DMS 273 treated with DMSO at 0.1 percent for 48 hours (cell line): ENCODE results near the gene ADAMTS4.

ENCODE experiments used
- DNase-seq: peaks from one replicate; lab custom pipeline; 2025; lab: John Stamatoyannopoulos, UW

Gene ADAMTS4

DNA sequence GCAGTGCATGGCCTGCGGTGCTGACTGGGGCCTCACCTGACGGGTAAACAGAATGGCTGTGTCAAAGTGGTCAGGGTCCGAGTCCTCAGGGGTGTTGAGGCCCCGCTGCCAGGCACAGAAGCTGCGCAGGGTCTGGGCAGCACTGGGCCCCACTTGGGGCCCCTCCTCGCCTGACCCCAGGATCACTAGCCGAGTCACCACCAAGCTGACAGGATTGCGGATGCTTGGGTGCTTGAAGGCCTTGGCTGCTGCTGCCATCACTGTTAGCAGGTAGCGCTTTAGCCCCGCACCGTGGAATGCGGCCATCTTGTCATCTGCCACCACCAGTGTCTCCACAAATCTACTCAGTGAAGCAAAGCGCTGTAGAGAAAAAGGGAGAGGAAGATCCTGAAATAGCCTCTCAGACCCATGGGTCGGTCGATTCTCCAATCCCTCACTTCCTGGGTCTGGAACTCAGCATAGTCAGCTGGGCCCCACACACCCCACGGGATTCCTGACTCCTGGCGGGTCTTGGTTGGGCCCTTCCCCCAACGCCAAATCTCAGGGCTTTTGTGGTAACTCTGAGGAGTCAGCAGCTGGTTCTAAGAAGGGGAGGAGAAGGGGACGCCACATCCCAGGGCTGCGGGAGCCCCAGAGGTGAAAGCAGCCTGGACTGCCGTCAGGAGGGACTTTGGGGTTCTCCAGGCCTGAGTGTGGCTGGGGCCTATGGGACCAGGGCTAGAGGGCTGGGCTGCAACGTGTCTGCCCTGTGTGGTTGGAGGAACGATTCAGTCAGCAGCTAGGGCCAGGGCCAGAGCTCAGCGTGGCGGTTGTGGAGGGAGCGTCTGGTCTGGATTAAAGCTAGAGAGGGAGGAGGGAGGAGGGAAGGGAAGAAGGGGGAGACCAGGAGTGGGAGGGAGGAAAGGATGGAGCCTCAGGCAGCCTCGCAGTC lies 2.1 kb downstream of the ADAMTS4 start:
- DNase-seq = no peak

DNA sequence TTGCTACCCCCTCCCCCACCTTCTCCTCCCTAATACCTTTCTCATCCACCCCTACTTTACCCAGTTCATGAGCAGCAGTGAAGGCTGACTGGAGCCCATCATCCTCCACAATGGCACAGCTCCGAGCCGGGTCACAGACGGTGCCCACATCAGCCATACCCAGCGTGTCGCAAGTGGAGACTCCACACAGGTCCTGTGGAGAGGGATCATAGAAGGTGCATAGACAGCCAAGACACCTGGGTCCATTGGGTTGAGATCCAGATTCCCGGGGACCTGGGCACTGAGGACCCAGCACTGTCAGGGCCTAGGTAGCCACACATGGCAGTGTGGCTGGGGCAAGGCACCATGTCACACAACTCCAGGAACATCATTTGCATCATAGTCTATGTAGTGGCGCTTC lies 2.7 kb downstream of the ADAMTS4 start:
- DNase-seq = no peak

DNA sequence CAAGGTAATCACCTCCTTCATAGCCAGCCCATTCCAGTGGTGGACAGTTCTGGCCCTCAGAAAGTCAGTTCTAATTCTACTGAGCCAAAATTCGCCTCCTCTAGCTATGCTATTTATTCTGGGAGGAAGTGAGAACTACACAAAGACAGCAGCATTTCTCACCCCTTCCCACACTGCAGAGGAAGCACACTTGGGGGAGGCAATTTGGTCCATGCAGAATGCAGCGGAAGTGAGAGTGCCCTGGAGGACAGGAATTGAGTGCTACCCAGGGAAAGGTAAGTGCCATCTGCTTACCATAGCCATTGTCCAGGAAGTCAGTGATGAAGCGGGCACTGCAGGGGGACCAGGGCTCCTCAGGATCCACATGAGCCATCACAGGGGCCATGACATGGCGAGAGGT lies 3.7 kb downstream of the ADAMTS4 start:
- no peak for DNase-seq

DNA sequence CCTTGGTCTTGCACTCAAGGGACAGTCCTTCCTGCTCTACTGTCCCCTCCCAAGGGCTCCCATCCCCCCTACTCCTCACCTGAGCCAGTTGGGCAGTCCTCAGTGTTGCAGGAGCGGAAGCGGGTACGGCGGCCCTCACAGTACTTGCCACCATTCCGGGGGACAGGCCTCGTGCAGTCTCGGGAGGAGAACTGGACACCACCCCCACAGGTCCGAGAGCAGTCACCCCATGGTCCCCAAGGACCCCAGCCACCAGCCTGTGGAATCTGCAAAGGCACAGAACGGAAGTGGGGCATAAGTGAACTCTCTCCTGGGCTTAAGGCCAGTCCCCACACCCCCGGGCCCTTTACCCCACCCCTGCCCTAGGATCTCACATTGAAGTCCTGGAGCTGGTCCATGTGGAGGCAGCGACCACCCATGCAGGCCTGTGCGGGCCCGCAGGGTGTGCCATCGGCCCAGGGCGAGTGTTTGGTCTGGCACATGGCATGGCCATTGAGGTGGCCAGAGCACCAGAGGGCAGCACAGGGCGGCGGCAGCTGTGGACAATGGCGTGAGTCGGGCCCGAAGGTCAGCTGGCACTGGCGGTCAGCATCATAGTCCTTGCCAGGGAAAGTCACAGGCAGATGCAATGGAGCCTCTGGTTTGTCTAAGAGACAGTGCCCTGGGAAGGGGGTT lies 5.2 kb downstream of the ADAMTS4 start:
- DNase-seq = no peak

DNA sequence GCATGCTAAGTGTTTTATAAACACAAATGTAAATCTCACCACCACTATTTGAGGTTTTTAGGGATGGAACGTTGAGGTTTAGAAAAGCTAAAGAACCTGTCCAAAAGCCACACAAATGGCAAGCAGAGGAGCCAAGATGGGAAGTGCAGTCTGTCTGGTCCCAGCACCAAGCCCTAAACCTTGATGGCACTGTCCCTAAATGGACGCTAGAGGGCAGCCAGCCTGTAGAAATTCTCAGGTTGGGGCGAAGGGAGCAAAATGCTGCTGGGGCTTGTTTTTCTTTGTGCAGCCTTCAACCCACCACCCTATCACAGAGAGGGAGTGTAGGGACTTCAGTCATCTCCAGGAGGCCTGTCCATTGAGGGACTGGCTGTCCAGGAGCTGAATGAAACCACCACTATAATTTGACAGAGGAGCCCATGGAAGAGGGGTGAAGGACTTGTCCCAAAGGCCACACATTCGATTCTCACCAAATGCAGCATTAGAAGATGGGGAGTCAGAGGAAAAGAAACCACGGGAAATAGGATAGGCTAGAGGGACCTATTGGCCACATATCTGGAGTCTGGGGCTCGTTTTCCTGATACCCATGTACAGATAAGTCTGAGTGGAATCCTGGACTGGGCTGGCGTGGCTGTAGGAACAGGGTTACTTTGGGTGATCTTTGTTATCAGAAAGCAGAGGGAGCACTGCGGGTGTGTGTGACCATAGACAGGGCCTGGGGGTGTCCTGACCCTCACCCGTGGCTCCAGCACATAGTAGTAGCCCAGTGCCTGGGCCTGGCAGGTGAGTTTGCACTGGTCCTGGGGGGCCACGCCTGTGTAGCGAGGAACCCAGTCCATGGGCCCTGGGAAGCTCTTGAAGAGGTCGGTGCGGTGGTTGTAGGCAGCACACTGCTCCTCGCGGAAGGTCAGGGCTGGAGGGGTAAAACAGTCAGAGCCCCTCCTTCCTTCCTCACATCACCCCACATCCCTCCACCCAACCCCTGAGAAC lies 6.1 kb downstream of the ADAMTS4 start:
- DNase-seq = peak; percentile 36

DNA sequence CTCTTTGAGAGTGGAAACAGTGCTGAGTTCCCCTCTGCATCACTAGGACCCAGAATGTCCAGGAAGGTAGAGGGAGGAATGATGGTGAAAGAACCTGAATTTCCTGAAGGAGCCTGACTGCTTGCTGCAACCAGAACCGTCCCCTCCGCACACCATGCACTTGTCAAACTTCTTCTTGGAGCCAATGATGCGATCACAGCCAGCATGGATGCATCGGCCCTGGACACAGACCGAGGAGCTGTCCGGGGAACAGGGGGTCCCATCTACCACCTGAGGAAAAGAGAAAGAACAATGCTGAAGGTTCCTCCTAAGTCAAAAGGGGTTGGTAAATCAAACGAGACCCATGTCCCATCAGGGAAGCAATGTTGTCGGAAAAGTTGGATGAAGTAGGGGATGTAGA lies 6.9 kb downstream of the ADAMTS4 start:
- no peak for DNase-seq

DNA sequence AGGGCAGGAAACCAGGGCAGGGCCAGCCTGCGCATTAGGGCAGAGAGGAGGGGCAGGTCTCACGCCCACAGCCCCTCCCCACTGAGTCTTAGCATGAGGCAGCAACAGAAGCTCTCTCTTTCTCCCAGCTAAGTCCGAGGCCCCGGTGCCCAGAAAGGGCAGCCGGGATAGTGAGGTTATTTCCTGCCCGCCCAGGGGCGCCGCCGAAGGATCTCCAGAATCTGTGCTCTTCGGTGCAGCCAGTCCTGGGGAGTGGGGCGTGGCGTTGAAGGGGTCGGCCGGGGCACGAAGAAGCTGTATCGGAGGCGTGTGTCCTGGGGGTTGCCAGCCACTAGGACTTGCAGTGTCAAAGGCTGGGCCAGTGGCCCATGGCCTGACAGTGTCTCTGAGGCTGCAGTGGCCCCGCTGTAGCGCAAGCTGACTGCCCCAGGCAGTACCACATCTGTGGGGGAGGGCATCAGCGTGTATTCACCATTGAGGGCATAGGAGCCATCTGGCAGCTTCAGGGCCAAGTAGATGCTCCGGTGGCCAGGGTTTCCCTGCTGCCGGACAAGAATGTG lies 7.8 kb downstream of the ADAMTS4 start:
- DNase-seq = no peak

DNA sequence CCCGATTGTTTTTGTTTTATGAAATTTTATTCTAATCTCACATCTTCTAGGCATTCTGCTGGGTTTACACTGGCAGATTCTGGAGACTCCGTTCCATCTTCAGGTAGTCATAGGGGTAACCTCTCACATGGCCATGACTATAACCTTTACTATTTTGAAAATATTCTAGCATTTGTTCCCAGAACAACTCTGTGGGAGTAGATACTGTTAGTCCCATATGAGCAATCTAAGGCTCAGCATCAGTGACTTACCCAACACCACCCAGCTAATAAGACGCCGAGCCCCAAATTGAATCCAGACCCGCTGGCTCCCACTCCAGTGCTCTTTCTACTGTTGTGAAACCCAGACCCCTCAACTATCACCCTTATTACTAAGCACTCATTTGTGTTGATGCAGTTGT lies 9.8 kb downstream of the ADAMTS4 start:
- DNase-seq = no peak

DNA sequence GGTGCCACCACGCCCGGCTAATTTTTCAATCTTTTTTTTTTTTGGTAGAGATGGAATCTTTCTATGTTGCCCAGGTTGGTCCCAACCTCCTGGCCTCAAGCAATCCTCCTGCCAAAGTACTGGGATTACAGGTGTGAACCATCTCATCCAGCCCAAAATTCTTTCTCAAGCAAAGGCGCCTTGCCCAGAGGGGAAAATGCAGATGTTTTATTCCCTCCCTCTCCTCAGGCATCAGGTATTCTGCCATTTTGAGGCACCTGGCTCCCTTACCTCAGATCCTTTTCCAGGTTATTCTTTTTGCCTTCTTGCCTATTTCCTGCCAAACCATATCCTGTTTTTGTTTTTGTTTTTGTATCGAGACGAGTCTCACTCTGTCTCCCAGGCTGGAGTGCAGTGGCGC lies 10.5 kb downstream of the ADAMTS4 start:
- no peak for DNase-seq

DNA sequence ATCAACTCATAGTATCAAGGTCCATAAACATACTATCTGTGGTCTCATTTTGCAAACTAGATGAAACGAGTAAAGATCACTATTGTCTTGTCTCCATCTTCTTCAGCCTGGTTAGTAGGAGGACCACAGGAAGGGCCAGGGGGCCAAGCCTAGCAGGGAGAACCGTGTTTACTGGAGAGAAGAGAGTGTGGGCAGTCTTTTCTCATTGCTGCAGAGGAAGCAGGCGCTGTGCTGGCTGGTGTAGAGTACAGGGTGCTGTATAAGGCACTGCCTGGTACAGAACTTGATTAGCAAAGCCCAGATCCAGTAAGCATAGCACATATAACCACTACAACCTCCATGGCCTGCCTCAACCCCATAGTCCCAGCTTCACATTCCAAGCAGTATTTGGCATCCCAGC lies 11.5 kb downstream of the ADAMTS4 start:
- DNase-seq = no peak

DNA sequence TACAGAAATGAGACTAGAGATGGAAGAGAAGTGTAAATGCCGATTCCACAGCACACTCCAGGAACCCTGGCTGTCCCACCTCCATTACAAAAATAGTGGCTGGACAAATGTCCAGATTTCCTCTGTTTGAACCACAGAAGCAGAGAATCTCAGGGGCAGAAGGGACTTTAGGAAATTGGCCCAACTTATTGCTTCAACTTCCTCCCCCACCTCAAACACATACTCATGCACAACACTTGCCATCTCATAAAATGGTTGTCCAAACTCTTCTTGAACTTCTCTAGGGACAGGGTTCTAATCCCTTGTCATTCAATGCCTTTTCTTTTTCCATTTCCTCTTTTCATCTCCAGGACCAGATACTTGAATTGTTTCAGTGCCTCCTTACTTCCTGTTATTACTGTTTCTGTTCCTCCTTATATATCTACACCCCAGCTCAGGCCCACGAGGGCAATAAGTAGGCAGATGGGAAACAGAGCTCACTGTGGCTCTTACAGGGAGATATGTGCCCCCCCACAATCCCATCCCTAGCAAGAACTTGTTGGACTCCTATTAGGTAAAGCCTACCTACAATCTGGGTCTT lies 13.0 kb downstream of the ADAMTS4 start:
- peak; percentile 49 for DNase-seq

DNA sequence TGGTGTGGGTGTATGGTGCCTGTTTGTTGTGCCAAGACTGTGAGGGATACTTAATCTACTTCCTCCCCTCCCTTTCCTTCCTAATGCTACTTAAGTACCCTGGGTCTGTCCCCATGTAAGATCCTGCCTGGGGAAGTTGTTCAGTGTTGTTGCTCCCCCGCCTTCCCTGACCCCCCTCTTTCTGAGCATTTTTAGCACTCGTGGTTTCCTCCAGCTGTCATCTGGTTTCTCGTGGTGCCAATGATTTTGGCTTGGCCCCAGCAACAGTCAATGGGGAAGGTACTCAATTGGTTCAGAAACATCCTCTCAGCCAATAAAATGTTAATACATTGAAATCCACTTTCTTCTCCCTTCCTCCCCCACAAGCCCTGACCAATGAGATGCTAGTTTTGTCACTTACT lies 13.6 kb downstream of the ADAMTS4 start:
- peak; percentile 99 for DNase-seq

DNA sequence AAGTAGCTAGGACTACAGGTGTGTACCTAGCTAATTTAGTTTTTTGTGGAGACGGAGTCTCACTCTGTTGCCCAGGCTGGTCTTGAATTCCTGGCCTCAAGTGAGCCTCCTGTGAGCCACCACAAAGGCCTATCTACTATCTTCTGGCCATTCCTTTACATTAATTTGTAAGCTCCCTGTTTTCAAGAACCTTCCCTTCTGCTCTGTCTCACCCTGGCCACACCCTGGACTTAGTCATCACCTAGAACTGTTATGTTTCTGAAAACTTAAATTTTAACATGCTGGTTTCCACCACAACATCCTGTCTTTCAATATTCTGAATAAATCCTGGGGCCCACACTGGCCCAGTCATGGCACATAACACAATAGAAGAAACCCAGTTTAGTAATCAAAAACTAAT lies 16.6 kb downstream of the ADAMTS4 start:
- DNase-seq = no peak

DNA sequence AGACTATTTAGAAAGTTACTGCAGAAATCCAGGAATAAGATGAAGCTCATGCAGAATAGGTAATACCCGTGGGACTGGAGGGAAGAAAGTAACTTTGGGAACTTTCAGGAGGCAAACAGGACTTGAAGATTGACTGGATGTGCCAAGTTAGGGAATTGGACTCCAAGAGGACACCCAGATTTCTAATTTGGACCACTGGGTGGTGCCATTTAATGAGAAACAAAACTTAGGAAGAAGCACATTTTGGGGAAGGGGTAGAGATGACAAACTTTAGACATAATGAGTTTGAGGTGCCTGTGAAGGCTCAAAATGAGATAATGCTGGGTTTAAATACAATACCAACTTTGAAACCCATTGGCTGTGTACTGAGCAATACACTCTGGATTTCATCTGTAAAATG lies 18.2 kb downstream of the ADAMTS4 start:
- DNase-seq = no peak

DNA sequence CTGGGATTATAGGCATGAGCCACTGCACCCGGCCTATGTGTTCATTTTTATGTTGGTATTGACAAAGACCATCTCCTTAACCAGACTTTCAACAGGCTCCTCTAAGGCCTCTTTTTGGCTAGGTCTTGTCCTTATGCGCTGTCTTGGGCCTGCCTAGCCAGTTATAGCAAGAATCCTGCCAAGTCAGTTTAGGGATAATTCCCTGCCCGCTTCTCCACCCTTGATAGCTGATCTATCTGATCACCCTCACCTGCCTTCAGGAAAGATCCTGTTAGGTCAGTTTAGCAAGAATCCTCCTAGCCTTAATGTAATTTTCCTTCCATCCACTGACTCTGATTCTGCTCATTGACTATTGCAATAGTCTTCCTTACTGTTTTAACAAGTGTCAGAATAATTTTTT lies 19.2 kb downstream of the ADAMTS4 start:
- DNase-seq = no peak

DNA sequence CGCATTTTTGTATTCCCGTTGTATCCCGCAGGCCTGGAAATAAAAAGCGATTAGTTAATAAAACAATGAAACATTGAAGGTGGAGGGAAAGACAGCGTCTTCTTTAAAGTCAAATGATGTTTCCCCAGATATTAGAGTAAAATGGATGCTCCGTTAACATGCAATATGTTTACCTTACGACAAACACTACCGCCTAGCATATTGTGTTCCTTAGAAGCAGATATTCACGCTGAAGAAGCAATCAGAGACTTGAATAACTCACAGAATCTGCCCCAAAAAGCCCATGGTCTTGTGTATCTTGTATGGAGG lies 21.0 kb downstream of the ADAMTS4 start:
- DNase-seq = no peak

DNA sequence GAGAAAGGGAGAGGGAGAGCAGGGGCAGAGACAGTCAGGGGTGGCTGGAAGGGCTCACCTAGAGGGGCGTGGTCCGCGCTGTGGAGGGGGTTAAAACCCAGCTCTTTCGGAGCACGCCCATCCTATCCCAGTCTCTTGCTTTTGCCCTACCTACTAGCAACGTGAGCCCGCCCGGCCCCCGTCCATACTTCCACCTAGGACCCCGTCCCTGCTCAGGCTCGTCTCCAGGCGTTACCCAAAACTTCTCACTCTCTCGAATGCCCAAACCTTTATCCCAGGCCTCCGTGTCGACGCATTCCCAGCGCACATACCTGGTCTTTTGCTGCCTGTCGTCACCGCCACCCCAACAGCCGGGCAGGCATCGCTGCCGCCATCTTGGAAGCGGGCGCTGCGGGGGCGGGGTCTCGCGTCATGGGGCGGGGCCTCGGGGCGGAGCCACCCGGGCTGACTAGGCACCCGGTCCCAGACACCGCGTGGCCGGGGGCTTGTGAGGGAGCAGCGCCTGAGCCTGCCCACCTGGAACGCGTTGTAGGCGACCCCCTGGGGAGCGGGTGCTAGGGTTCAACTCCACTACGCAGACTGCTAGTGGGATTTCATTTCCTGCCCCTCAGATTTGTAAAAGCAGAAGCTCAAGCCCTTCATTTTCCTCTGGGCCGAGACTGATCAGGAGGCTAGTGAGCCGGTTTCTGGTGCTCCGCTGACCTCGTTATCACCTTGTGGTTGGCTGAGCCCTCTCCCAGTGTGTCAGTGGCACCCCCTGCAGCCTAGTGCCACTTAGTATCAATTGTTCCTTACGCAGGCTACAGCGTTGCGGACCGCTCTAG lies 21.5 kb downstream of the ADAMTS4 start, which contains the start of gene B4GALT3:
B4GALT3 (minus strand) TSS at position 396 of the 824 bp plus-strand sequence. CDS start 1,447 bp downstream, outside the sequence.
- peak; percentile 56 for DNase-seq

DNA sequence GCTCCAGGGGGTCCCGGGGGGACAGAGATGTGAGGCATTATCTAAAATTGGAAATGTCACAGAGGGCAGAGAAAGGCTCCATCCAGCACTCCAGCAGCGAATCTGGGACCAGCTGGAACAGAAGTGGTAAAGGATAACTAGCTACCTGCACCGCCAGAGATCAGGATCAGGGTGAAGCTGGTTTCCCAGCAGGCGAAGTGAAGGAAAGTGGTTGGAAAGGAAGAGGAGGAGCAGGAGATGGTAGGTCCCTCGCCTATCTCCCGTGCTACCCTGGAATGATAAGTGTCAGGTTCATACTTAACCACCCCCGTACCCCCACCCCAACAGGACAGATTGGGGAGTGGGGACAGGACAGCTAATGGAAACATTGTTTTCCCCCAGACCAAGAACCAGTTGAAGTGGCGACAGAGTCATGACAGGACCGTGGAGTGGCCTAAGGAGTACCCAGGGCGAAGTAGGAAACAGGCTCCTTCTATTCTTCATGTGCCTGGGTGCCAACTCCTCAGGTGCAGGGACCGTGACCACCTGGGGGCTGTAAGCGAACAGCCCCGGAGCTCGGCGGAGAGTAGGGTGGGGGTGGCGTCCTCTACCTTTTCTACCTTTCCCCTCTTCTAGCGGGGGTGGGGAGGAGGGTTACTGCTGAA lies 22.3 kb downstream of the ADAMTS4 start:
- no peak for DNase-seq

DNA sequence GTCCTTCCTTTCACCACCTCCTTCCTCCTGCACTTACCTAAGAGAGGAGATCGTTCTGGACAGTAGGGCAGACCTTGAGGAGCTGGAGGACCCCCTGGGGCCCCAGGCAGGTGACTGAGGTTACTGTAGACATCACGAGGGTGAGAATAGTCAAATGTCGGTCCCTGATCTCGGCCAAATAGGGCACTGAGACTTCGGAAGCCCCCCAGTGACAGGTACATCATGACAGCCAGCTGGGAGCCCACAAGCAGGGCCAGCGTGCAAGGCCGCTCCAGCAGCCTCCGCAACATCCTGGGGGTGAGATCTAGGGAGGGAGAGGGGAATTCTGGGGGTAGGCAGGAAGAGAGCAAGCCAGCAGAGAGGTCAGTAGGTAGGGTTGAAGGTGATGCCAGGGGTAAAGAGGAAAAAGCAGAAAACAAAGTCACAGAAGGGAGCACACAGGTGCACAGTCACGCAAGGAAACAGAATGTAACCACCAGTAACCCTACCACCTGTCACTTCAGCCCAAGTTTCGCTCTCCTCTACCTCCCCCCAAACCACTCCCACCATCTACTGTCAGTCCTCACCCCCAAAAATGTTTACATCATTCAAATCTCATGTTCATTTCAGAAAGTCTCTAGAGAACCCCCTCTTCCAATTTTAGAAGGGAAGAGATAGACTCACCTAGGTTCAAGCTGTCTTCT lies 22.9 kb downstream of the ADAMTS4 start:
- no peak for DNase-seq

DNA sequence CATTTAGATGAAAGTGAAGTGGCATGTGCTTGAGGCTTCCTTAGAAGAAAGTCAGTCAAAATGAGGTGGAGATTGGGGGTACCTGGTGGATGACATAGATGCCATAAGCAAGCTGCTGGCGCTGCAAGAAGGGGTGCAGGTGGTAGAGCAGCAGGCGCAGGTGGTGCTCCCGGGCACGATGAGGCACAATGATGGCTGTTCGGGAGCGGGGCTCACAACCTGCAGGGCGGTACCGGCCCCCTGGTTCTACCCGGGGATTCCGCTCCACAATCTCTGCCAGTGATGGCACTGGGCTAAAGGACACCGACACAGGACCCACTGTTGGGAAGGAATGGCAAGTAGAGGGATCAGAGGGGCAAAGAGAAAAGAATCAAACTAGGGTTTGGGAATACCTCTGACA lies 23.9 kb downstream of the ADAMTS4 start:
- DNase-seq = no peak
